ENCODE data around the gene TIMM17A.

GRCh38 chr1:201983380-201983805 lies 28.1 kb downstream of the TIMM17A start:
- TF ChIP-seq SUZ12 (IDR thresholded peaks at IDR 0.05; ENCODE audit: extremely low read depth, insufficient read depth, insufficient read length) (no peak), YY1 (IDR thresholded peaks at IDR 0.05; ENCODE audit: insufficient read depth, insufficient read length) (no peak)

Measured in NT2/D1 (cell line).